Measurements from ENCODE around the gene SLC19A2. TPM values are rescaled to one million over a fixed set of nuclear protein-coding genes. Genes with fewer than 3 reads are reported as not detected.

SLC19A2 gene
- total and polyA plus RNA-seq, 3 donors from 2014 or later, result 14.6 to 26.5 (median 22.5) TPM

- intact Hi-C loops (cut with DNase I; ENCODE audit: low total_unique reads), result no loop called here
- 79 to 84% methylated on average over 8 of the region's 8 CpGs for WGBS, 2 donors
- DNase-seq, result no peak
These were observed 19.2 kb downstream of the SLC19A2 start for GRCh38 chr1:169466259-169467230.

GRCh38 chr1:169465281-169465680, 20.5 kb downstream of the SLC19A2 start:
- intact Hi-C loops (cut with DNase I; ENCODE audit: low total_unique reads), result no loop called here
- no peaks in the 10 kb centered on the region for H3K36me3 ChIP-seq (ENCODE audit: low read depth, missing control alignments)

More at GRCh38 chr1:169466259-169467230, 19.2 kb downstream of the SLC19A2 start:
- Histone ChIP-seq H3K27ac (no peak overlapping the region), H3K4me3 (no peak overlapping the region), H3K9me3 (no peaks in the 10 kb centered on the region), H3K4me1 (no peaks in the 10 kb centered on the region), H3K36me3 (ENCODE audit: low read depth, missing control alignments) (no peaks in the 10 kb centered on the region), H3K27me3 (no peaks in the 10 kb centered on the region)
- peak in 1 of 3 experiments; percentile 7 for TF ChIP-seq CTCF (IDR thresholded peaks at IDR 0.05)
- TF ChIP-seq POLR2A (IDR thresholded peaks at IDR 0.05), result no peak

GRCh38 chr1:169462385-169462784, 23.4 kb downstream of the SLC19A2 start:
- WGBS, 2 donors, result 91 to 95% methylated on average over 5 of the region's 5 CpGs
- TF ChIP-seq CTCF (IDR thresholded peaks at IDR 0.05) (no peak), POLR2A (IDR thresholded peaks at IDR 0.05) (no peak)

More at GRCh38 chr1:169465281-169465680, 20.5 kb downstream of the SLC19A2 start:
- DNase-seq, result no peak
- Histone ChIP-seq H3K4me3 (no peak overlapping the region), H3K27ac (no peak overlapping the region), H3K27me3 (no peaks in the 10 kb centered on the region), H3K9me3 (no peaks in the 10 kb centered on the region), H3K4me1 (no peaks in the 10 kb centered on the region)
- no peak for TF ChIP-seq CTCF (IDR thresholded peaks at IDR 0.05)
- TF ChIP-seq POLR2A (IDR thresholded peaks at IDR 0.05), result no peak

GRCh38 chr1:169461390-169462000, 24.2 kb downstream of the SLC19A2 start:
- H3K27ac ChIP-seq, result no peak overlapping the region
- H3K27me3 ChIP-seq, result no peaks in the 10 kb centered on the region
- intact Hi-C loops (cut with DNase I; ENCODE audit: low total_unique reads), result no loop called here
- DNase-seq, result no peak
- no peaks in the 10 kb centered on the region for H3K4me1 ChIP-seq
- H3K9me3 ChIP-seq, result no peaks in the 10 kb centered on the region
- no peak overlapping the region for H3K4me3 ChIP-seq
- TF ChIP-seq CTCF (IDR thresholded peaks at IDR 0.05) (no peak), POLR2A (IDR thresholded peaks at IDR 0.05) (no peak)
- WGBS, 2 donors, result 65 to 67% methylated on average over 4 of the region's 4 CpGs
- no peaks in the 10 kb centered on the region for H3K36me3 ChIP-seq (ENCODE audit: low read depth, missing control alignments)

More at GRCh38 chr1:169462385-169462784, 23.4 kb downstream of the SLC19A2 start:
- H3K36me3 ChIP-seq (ENCODE audit: low read depth, missing control alignments), result no peaks in the 10 kb centered on the region
- no peaks in the 10 kb centered on the region for H3K9me3 ChIP-seq
- no peak for DNase-seq
- no peak overlapping the region for H3K4me3 ChIP-seq
- no peak overlapping the region for H3K27ac ChIP-seq
- intact Hi-C loops (cut with DNase I; ENCODE audit: low total_unique reads), result no loop called here
- no peaks in the 10 kb centered on the region for H3K4me1 ChIP-seq
- no peaks in the 10 kb centered on the region for H3K27me3 ChIP-seq
